GM18526 (cell line): ENCODE data around the gene PRKCH.

Experiments
- POLR2A ChIP-seq: IDR thresholded peaks from 3 replicates; pipeline ENCODE4 v1.6.1; 2011; ENCODE audit not compliant: insufficient read length; ENCODE audit errors: extremely low read depth

Gene PRKCH

DNA sequence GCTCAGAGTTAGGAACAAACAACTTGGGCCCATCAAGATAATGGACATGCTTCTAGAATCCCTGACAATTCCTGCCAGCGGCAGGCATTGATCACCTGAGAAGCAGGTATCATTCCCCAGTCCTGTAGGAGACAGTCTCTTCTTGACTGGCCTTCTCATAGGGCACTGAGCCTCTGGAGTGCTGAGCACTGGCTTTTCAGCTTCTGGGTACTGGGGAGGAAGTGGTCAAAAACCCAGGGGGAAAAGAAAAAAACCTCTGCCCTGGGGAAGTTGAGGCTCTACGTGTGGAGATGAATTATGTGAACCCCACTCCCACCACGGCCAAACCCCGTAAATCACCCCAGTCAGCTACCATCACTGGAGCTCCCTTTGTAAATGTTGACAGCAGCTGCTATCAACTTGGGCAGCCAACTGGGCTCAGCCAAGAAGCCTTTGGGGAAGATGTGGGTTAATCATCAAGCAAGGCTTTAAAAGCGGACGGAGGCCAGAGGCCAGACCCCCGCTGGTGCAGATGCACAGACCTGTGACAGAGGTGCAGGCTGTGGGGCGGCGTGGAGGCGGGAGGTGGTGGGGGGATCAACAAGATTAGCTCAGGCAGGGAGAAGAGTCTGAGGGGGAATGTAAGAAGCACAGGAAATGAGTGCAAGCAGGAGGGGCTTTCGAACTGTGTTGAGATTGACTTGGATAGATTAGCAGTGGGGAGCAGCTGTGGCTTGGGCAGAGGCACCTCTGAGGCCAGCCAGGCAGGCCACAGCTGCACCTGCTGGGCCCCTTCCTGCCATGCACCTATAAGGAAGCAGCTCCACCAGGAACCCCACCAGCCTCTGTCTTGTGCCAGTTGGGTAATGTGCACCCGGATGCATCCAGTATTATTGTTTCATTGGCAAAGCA lies 268.6 kb downstream of the PRKCH start:
- no peak for TF ChIP-seq POLR2A

- no peak for TF ChIP-seq POLR2A
Measured at GRCh38 chr14:61591862-61592261, 270.5 kb downstream of the PRKCH start.

GRCh38 chr14:61593330-61593729 lies 272.0 kb downstream of the PRKCH start:
- no peak for TF ChIP-seq POLR2A

DNA sequence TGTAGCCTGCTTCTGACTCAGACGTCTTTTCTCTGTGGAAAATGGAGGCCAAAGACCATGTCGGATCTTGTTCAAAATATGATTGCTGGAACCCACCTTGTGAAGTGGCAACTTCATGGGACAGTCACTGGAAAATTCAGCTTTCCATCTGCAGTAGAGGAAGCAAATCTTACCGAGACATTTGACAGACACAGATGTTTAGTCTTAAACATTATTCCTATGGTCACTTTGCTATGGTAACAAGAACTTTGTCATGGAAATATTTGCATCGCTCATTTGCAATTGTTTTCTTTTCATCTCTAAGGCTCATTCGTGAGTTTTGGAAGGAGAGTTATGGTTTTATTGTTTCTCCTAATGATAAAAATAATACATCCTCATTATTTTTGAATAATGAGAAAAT lies 275.6 kb downstream of the PRKCH start:
- TF ChIP-seq POLR2A, result no peak

DNA sequence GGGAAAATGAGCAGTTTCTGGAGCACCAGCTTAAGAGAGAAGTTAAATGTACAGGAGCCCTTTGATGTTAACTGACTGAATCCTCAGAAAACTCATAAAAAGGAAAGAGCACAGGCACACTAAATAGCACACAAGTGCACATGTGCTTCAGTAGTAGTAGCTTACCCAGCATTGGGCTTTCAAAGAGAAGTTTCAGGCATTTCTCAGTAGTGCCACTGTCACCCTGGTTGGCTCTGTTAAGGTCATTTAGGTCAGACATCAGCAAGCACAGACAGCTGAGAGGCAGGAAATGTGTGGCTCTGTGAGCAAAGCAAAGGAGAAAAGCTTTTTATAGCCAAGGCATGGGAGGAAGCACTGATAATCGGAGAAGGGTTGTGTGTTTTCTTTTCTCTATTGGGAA lies 277.6 kb downstream of the PRKCH start:
- no peak for TF ChIP-seq POLR2A

DNA sequence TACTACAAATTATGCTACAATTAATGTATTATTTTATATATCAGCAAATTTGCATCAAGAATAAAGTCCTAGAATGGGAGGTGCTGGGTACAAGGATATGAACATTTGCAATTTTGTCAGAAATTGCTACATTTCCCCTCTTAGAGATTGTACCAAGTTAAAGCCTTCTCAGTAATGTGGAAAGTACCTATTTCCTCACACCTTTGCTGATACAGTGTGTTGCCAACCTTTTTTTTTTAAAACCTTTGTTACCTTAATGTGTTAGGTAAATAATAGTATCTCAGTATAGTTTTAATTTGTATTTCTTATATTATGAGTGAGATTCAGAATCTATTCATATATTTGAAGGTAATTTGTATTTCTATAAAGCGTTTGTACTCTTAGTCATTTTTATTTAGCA lies 278.6 kb downstream of the PRKCH start:
- no peak for TF ChIP-seq POLR2A
